T-helper 1 cell treated with Interleukin-12 subunit alpha and Interleukin-12 subunit beta and Interleukin-4 antibody, amounts not matched to agents 30 μg/mL and 1 μg/mL, for 36 hours (primary cell): ENCODE results near the gene KRT25.

Experiments
- H3K27ac Mint-ChIP-seq: one replicate; pipeline ENCODE4 v1.8.0; 2021; ENCODE audit warnings: mild to moderate bottlenecking, mixed read lengths
- H3K27me3 Mint-ChIP-seq: one replicate; pipeline ENCODE4 v1.8.0; 2021; ENCODE audit warnings: low read depth, mixed read lengths
- H3K36me3 Mint-ChIP-seq: one replicate; pipeline ENCODE4 v1.8.0; 2021; ENCODE audit warnings: low read depth, mixed read lengths
- H3K4me1 Mint-ChIP-seq: one replicate; pipeline ENCODE4 v1.8.0; 2021; ENCODE audit warnings: low read depth, mixed read lengths
- H3K4me3 Mint-ChIP-seq: one replicate; pipeline ENCODE4 v1.8.0; 2021; ENCODE audit warnings: mild to moderate bottlenecking, moderate library complexity, mixed read lengths
- H3K9me3 Mint-ChIP-seq: one replicate; pipeline ENCODE4 v1.8.0; 2021; ENCODE audit warnings: mixed read lengths

The KRT25 gene, protein sequence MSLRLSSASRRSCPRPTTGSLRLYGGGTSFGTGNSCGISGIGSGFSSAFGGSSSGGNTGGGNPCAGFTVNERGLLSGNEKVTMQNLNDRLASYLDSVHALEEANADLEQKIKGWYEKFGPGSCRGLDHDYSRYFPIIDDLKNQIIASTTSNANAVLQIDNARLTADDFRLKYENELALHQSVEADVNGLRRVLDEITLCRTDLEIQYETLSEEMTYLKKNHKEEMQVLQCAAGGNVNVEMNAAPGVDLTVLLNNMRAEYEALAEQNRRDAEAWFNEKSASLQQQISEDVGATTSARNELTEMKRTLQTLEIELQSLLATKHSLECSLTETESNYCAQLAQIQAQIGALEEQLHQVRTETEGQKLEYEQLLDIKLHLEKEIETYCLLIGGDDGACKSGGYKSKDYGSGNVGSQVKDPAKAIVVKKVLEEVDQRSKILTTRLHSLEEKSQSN

DNA sequence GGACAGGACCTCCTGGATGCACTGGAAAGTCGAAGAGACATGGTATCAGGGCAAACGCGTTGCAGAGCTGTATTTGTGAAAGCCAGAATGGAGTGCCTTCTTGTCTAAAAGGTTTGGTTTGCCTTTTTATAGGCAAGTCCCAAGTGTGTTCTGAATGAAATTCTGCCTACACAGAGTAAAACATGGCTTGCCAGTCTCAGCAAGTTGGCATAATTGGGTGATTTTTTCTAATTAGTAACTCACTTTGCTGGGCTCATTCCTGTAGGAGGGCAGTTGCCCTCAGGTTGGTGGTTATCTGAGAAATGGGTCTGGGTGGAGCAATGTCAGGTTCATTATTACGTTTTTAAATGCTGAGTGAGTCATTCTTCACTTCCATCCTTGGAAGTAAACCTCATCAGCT lies at the start of gene KRT25:
TSS of gene KRT25 (minus strand) at position 101 of the 400 bp plus-strand sequence. CDS start at position 41, 60 bp downstream.
- Mint-ChIP-seq H3K4me3 (no peak within 1 kb of the TSS), H3K27me3 (peaks cover 25% of the 10 kb centered on the region), H3K4me1 (no peaks in the 10 kb centered on the region), H3K9me3 (peaks cover 22% of the 10 kb centered on the region), H3K36me3 (no peaks in the 10 kb centered on the region), H3K27ac (no peak within 1 kb of the TSS)

DNA sequence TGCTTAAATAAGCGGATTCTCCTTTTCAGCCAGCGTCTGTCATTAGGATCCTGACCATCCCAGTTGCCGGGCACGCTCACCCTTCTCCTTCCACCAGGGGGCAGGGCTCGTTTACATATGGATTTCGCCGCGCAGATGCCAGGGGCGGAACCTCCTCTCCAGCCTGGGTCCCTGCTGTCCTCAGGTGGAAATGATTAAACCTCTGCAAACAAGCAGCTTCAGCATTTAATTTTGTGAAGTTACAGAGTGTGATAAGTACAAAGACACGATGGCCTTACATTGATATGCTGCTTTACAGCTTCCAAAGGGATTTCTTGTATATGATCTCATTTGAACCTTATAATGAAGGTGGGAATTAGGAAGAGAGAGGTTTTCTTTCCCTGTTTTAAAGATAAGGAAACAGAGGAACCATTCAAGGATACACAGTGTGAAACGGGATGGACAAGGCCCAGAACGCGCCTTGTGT lies 48.5 kb upstream of the KRT25 start:
- no peak overlapping the region for H3K27ac Mint-ChIP-seq
- H3K36me3 Mint-ChIP-seq: no peaks in the 10 kb centered on the region
- H3K9me3 Mint-ChIP-seq: no peaks in the 10 kb centered on the region
- H3K27me3 Mint-ChIP-seq: peaks cover 53% of the 10 kb centered on the region
- peaks cover 3% of the 10 kb centered on the region for H3K4me1 Mint-ChIP-seq
- H3K4me3 Mint-ChIP-seq: no peak overlapping the region

DNA sequence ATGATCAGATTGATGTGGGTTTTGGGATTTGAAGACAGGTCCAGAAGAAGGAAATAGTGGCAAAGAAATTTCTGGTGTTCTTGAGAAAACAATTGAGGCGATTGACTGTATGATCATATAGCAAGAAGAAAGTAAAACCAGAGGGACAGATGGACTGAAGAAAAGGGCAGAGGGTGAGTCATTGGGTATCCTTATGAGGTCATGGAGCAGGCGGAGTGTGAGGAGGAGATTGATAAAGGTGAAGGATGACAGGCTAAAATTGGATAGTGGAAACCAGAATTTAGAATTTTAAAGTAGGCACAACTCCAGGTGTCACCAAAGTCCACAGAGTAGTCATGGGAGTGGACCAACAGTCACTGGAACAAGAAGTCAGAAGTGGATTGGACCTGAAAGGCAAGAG lies 46.0 kb upstream of the KRT25 start:
- H3K36me3 Mint-ChIP-seq: no peaks in the 10 kb centered on the region

DNA sequence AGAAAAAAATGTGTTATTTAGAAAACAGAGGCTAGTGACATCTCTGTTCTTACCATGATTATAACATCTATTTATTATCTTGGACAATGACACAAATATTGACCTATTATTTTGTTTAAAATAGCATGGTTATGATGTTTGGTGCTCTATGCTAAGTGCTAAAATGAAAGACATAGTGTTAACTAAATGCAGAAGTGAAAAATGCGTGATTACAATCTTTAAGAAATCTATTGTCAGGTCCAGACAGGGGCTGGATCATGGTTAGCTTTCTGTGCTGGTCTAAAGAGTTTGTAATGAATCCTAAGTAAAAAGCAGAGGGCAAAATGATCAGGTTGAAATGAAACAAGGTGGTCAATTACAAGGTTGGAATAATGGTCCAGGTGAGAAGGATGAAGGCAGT lies 45.2 kb upstream of the KRT25 start:
- H3K4me1 Mint-ChIP-seq: peaks cover 3% of the 10 kb centered on the region
- no peak overlapping the region for H3K4me3 Mint-ChIP-seq
- H3K27ac Mint-ChIP-seq: no peak overlapping the region
- no peaks in the 10 kb centered on the region for H3K9me3 Mint-ChIP-seq
- H3K27me3 Mint-ChIP-seq: peaks cover 32% of the 10 kb centered on the region
- H3K36me3 Mint-ChIP-seq: no peaks in the 10 kb centered on the region

More for the DNA sequence above, 46.0 kb upstream of the KRT25 start:
- Mint-ChIP-seq H3K27me3 (peaks cover 34% of the 10 kb centered on the region), H3K9me3 (no peaks in the 10 kb centered on the region), H3K27ac (no peak overlapping the region), H3K4me3 (no peak overlapping the region), H3K4me1 (peaks cover 3% of the 10 kb centered on the region)

DNA sequence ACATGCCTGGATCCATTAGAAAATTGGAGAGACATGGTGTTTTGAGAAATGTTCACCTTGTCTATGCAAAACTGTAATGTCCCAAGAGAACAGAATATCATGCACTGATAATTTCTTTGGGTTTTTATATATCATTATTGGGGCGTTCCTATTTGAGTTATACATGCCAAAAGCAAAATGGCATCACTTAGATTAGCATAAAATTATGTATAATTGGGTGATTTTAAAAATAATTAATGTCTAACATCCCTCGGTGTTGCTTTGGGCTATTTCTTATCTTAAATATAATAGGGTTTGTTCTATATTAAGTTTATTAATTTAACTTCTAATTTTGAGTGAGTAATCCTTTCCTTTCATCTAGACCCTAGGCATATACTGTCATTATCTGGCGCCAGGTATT lies 44.7 kb upstream of the KRT25 start, which contains the start of gene KRT28:
TSS of gene KRT28 (minus strand) at position 101 of the 400 bp plus-strand sequence. CDS start at position 35, 66 bp downstream.
- no peaks in the 10 kb centered on the region for H3K36me3 Mint-ChIP-seq
- H3K4me3 Mint-ChIP-seq: no peak within 1 kb of the TSS
- peaks cover 3% of the 10 kb centered on the region for H3K4me1 Mint-ChIP-seq
- no peak within 1 kb of the TSS for H3K27ac Mint-ChIP-seq
- H3K27me3 Mint-ChIP-seq: peaks cover 27% of the 10 kb centered on the region
- no peaks in the 10 kb centered on the region for H3K9me3 Mint-ChIP-seq

DNA sequence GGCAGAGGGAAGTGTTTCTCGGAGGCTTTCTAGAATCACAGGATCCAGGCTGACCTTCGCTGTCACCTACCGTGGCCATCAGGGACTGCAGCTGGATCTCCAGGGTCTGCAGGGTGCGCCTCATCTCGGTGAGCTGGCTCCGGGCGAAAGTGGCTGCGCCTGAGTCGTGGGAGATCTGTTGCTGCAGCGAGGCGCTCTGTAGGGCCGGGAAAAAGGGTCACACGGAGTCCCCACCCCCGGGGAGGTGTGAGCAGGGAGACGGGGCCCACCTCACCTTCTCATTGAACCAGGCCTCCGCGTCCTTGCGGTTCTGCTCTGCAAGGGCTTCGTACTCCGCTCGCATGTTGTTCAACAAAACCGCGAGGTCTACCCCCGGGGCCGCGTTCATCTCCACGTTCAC lies 41.7 kb upstream of the KRT25 start:
- H3K9me3 Mint-ChIP-seq: no peaks in the 10 kb centered on the region
- H3K27ac Mint-ChIP-seq: no peak overlapping the region
- peaks cover 29% of the 10 kb centered on the region for H3K27me3 Mint-ChIP-seq
- no peaks in the 10 kb centered on the region for H3K36me3 Mint-ChIP-seq
- H3K4me1 Mint-ChIP-seq: no peaks in the 10 kb centered on the region
- H3K4me3 Mint-ChIP-seq: no peak overlapping the region

DNA sequence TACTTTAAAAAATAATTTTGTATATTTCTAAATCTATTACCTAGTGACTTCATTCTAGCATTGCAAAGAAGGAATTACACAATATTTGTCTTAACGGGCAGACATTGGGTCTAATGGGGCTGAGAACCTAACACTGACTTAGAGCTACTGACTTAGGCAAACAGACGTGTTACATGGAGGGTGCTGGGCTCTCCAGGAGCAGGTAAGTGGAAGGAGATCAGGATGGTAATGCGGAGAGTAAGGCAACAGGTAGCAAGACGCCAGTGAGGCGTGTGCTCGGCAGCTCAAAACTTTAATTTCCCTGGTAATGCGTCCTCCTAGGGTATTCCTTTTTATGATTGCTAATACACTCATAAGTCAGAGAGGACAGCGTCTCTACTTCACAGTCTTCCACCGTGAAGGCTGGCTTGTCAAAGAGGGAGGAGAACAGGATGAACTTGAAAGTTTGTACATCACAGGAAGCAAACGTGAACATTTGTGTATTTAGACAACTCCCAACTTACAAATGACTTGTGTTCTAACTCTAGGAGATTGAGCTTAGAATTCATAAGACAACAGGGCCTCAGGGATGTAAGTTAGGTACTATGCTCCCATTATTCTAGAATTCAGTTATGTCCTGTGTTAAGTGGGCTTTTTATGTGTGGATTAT lies 40.0 kb upstream of the KRT25 start:
- Mint-ChIP-seq H3K36me3 (no peaks in the 10 kb centered on the region), H3K27me3 (peaks cover 30% of the 10 kb centered on the region), H3K9me3 (no peaks in the 10 kb centered on the region), H3K4me1 (no peaks in the 10 kb centered on the region), H3K27ac (no peak overlapping the region), H3K4me3 (no peak overlapping the region)

DNA sequence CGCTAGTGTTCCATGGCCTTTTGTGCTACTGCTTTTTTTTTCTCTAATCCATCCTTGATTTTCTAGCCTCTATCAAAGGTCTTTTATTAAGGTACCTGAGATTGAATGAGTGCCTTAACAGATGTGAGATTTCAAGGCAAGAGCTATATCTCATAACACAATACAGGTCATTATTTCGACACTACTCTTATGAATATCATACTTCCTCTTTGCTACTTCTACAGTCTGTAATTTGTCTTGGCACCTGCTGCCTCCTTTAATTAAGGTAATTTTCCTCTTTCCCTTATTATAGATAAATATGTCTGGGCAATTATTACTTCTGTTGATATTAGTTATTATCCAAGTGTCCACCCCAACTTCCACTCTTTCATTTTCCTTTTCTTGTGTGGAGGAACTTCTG lies 39.3 kb upstream of the KRT25 start:
- peaks cover 30% of the 10 kb centered on the region for H3K27me3 Mint-ChIP-seq
- H3K9me3 Mint-ChIP-seq: no peaks in the 10 kb centered on the region
- H3K36me3 Mint-ChIP-seq: no peaks in the 10 kb centered on the region
- no peak overlapping the region for H3K27ac Mint-ChIP-seq
- no peak overlapping the region for H3K4me3 Mint-ChIP-seq
- H3K4me1 Mint-ChIP-seq: no peaks in the 10 kb centered on the region

DNA sequence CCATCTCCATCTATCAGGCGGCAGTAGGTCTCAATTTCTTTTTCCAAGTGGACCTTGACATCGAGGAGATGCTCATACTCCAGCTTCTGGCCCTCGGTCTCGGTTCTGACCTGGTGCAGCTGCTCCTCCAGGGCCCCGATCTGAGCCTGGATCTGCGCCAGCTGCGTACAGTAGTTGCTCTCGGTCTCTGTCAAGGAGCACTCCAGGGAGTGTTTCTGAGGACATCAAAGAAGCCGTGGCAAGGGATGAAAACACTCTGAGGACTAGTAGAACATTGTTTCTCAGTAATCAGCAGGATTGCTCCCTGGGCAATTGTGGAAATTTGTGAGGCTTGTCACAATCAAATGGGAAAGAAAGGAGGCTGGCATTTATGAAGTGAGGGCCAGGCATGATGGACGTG lies 38.7 kb upstream of the KRT25 start:
- Mint-ChIP-seq H3K9me3 (no peaks in the 10 kb centered on the region), H3K27ac (no peak overlapping the region), H3K4me1 (no peaks in the 10 kb centered on the region), H3K36me3 (no peaks in the 10 kb centered on the region), H3K4me3 (no peak overlapping the region), H3K27me3 (peaks cover 26% of the 10 kb centered on the region)

DNA sequence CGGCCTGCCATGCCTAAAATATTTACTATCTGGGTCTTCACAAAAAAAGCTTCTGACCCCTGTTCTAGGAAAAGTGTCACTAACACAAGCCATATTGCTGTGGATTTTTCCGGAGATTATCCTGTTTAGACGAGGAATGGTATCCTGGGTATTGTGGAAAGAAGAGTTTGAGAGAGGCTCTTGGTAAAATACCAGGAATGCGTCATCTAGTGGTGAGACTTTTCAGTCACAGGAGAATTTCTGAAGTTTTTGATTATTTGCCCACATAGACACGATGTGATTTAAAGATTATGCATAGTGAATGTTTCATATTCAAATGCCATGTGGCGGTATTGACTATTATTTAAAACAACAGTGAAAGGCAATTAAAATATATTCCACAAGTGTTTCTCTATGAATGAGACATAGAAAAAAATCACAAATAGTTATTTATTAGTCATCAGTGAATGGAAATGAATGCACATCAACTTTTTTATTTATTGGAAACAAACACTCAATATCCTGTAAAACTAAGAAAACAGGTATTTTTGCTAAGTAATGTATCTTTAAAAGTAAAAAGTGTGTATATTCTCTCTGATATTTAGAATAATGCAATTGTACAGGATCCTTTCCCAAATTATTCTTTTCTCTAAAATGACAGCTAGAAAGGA lies 36.8 kb upstream of the KRT25 start:
- no peaks in the 10 kb centered on the region for H3K4me1 Mint-ChIP-seq
- peaks cover 26% of the 10 kb centered on the region for H3K27me3 Mint-ChIP-seq
- H3K36me3 Mint-ChIP-seq: no peaks in the 10 kb centered on the region
- H3K27ac Mint-ChIP-seq: no peak overlapping the region
- H3K9me3 Mint-ChIP-seq: no peaks in the 10 kb centered on the region
- no peak overlapping the region for H3K4me3 Mint-ChIP-seq

DNA sequence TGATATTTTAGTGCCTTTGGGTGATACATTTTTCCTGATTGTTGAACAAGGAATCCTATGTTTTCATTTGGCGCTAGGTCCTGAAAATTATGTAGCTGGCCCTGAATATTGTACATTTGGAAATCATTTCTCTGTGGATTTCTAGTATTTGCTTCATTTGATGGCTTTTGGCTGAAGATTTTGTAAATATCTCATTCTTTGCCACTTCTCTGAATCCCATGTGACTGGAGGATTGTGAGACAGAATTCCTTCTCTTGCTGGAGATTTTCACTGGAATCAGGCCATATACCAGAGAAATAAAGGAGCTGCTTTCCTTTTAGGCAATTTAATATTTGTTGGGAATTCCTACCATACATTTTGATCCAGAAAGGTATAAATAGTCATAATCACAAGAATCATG lies 36.0 kb upstream of the KRT25 start:
- no peak overlapping the region for H3K4me3 Mint-ChIP-seq
- no peaks in the 10 kb centered on the region for H3K36me3 Mint-ChIP-seq
- no peaks in the 10 kb centered on the region for H3K4me1 Mint-ChIP-seq
- peaks cover 22% of the 10 kb centered on the region for H3K27me3 Mint-ChIP-seq
- H3K9me3 Mint-ChIP-seq: no peaks in the 10 kb centered on the region
- H3K27ac Mint-ChIP-seq: no peak overlapping the region

DNA sequence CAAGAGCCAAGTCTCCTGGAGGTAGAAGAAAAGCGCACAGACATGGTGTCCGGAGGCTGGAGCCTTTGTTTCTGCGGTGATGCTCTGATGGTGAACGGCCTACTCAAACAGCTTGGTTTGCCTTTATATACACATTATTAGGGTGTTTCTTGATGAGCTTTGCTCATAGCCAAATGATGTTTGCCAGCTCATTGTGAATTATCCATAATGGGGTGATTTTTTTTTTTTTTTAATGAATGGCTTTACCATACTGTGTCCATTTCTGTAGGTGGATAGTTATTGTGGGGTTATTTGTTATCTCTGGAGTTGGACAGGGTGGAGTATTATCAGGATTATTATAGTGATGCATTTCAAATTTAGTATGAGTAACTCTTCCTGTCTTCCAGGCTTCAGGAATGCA lies 27.3 kb upstream of the KRT25 start, which contains the start of gene KRT27:
TSS of gene KRT27 (minus strand) at position 101 of the 400 bp plus-strand sequence. CDS start at position 44, 57 bp downstream.
- no peak within 1 kb of the TSS for H3K27ac Mint-ChIP-seq
- no peaks in the 10 kb centered on the region for H3K36me3 Mint-ChIP-seq
- no peaks in the 10 kb centered on the region for H3K4me1 Mint-ChIP-seq
- no peaks in the 10 kb centered on the region for H3K9me3 Mint-ChIP-seq
- no peak within 1 kb of the TSS for H3K4me3 Mint-ChIP-seq
- peaks cover 26% of the 10 kb centered on the region for H3K27me3 Mint-ChIP-seq

DNA sequence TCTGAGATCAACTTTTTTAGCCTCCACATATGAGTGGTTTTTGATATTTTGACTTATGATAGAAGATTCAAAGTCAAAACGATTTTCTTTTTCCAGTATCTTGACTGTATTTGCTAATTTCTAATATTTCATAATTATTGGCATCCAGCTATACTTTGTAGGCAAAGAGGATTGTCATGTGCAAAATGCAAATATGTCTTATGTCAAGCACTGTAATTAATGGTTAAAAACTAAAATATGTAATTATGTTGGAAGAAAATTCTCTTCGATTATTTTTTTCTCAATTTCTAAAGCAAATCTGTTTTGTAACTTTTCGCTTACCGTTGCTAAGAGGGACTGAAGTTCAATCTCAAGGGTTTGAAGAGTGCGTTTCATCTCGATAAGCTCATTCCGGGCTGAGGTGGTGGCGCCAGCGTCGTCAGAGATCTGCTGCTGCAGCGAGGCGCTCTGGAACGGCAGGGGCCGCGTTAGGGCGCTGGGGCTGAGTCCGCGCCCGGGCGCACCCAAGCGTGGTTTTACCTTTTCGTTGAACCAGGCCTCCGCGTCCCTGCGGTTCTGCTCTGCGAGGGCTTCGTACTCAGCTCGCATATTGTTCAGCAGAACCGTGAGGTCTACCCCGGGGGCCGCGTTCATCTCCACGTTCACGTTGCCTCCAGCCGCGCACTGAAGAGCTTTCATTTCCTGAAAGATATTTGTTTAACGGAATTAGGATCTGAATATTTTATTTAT lies 24.2 kb upstream of the KRT25 start:
- Mint-ChIP-seq H3K9me3 (no peaks in the 10 kb centered on the region), H3K36me3 (no peaks in the 10 kb centered on the region), H3K4me1 (no peaks in the 10 kb centered on the region), H3K4me3 (no peak overlapping the region), H3K27ac (no peak overlapping the region), H3K27me3 (peaks cover 46% of the 10 kb centered on the region)

DNA sequence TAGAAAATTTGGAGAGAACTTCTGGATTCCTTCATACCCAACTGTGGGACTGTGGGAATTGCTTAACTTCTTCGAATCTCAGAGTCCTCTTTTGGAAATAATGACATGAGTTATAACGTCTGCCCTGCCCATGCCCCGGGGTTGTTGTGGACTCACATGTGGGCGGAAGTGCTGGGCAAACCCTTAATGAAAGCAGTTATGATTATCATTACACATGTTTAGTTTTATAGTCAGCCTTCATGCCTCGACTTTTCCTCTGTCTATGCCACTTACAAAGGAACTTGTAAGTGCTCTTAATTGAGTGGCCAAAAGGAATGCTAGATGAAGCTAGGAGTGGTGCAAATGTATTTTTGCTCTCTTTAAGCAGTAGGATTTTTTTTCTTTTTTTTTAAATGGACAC lies 23.3 kb upstream of the KRT25 start:
- H3K4me3 Mint-ChIP-seq: no peak overlapping the region
- H3K36me3 Mint-ChIP-seq: no peaks in the 10 kb centered on the region
- no peaks in the 10 kb centered on the region for H3K9me3 Mint-ChIP-seq
- H3K27ac Mint-ChIP-seq: no peak overlapping the region
- peaks cover 46% of the 10 kb centered on the region for H3K27me3 Mint-ChIP-seq
- no peaks in the 10 kb centered on the region for H3K4me1 Mint-ChIP-seq
